ENCODE measurements around the gene EME1.
"Not testable (repeated sequence)": the region's sequence is repeated elsewhere in the genome, so short reads cannot be mapped to it uniquely, and the experiment has no call there.

The EME1 gene

GRCh38 chr17:50372758-50373556 lies at the start of gene EME1, which contains the start of gene MRPL27:
Gene EME1 (plus strand): TSS chr17:50373229. CDS start chr17:50375209, 1,980 bp downstream.
Gene MRPL27 (minus strand): TSS chr17:50373184. CDS start chr17:50373170, 14 bp downstream.
- H3K27ac ChIP-seq (ENCODE audit: low read depth, low read length) = peak within 1 kb of the TSS; percentile 93
- no peaks in the 10 kb centered on the region for H3K27me3 ChIP-seq (ENCODE audit: control insufficient read depth, insufficient read depth, low read length)
- peaks cover 5% of the 10 kb centered on the region for H3K4me1 ChIP-seq (ENCODE audit: control insufficient read depth, insufficient read depth, low read length)
- H3K36me3 ChIP-seq (ENCODE audit: control insufficient read depth, insufficient read depth, low read length) = peaks cover 14% of the 10 kb centered on the region
- H3K9ac ChIP-seq (ENCODE audit: low read length) = peak within 1 kb of the TSS; percentile 79
- H3K4me3 ChIP-seq (ENCODE audit: low read length) = peak within 1 kb of the TSS; percentile 98

- H3K27ac ChIP-seq (ENCODE audit: low read depth, low read length) = no peak overlapping the region
- H3K9ac ChIP-seq (ENCODE audit: low read length) = no peak overlapping the region
- H3K27me3 ChIP-seq (ENCODE audit: control insufficient read depth, insufficient read depth, low read length) = no peaks in the 10 kb centered on the region
- H3K4me1 ChIP-seq (ENCODE audit: control insufficient read depth, insufficient read depth, low read length) = no peaks in the 10 kb centered on the region
- no peaks in the 10 kb centered on the region for H3K36me3 ChIP-seq (ENCODE audit: control insufficient read depth, insufficient read depth, low read length)
- no peak overlapping the region for H3K4me3 ChIP-seq (ENCODE audit: low read length)
Measured at GRCh38 chr17:50325906-50326305, 47.1 kb upstream of the EME1 start.

- Histone ChIP-seq H3K36me3 (ENCODE audit: control insufficient read depth, insufficient read depth, low read length) (no peaks in the 10 kb centered on the region), H3K27ac (ENCODE audit: low read depth, low read length) (no peak overlapping the region), H3K4me1 (ENCODE audit: control insufficient read depth, insufficient read depth, low read length) (no peaks in the 10 kb centered on the region), H3K4me3 (ENCODE audit: low read length) (no peak overlapping the region), H3K27me3 (ENCODE audit: control insufficient read depth, insufficient read depth, low read length) (no peaks in the 10 kb centered on the region), H3K9ac (ENCODE audit: low read length) (no peak overlapping the region)
Measured at GRCh38 chr17:50326831-50327364, 46.1 kb upstream of the EME1 start.

GRCh38 chr17:50328363-50329325 lies 44.4 kb upstream of the EME1 start:
- no peak overlapping the region for H3K27ac ChIP-seq (ENCODE audit: low read depth, low read length)
- H3K36me3 ChIP-seq (ENCODE audit: control insufficient read depth, insufficient read depth, low read length) = no peaks in the 10 kb centered on the region

GRCh38 chr17:50329716-50330115 lies 43.3 kb upstream of the EME1 start:
- Histone ChIP-seq H3K9ac (ENCODE audit: low read length) (no peak overlapping the region), H3K4me3 (ENCODE audit: low read length) (no peak overlapping the region), H3K36me3 (ENCODE audit: control insufficient read depth, insufficient read depth, low read length) (no peaks in the 10 kb centered on the region), H3K27ac (ENCODE audit: low read depth, low read length) (no peak overlapping the region), H3K4me1 (ENCODE audit: control insufficient read depth, insufficient read depth, low read length) (no peaks in the 10 kb centered on the region), H3K27me3 (ENCODE audit: control insufficient read depth, insufficient read depth, low read length) (no peaks in the 10 kb centered on the region)

More at GRCh38 chr17:50328363-50329325, 44.4 kb upstream of the EME1 start:
- no peaks in the 10 kb centered on the region for H3K4me1 ChIP-seq (ENCODE audit: control insufficient read depth, insufficient read depth, low read length)
- no peak overlapping the region for H3K9ac ChIP-seq (ENCODE audit: low read length)
- no peak overlapping the region for H3K4me3 ChIP-seq (ENCODE audit: low read length)
- H3K27me3 ChIP-seq (ENCODE audit: control insufficient read depth, insufficient read depth, low read length) = no peaks in the 10 kb centered on the region

- H3K27ac ChIP-seq (ENCODE audit: low read depth, low read length) = no peak overlapping the region
Measured at GRCh38 chr17:50330151-50330775, 42.8 kb upstream of the EME1 start.

GRCh38 chr17:50331085-50331791 lies 41.8 kb upstream of the EME1 start:
- Histone ChIP-seq H3K27me3 (ENCODE audit: control insufficient read depth, insufficient read depth, low read length) (no peaks in the 10 kb centered on the region), H3K9ac (ENCODE audit: low read length) (no peak overlapping the region), H3K4me3 (ENCODE audit: low read length) (no peak overlapping the region), H3K36me3 (ENCODE audit: control insufficient read depth, insufficient read depth, low read length) (no peaks in the 10 kb centered on the region), H3K27ac (ENCODE audit: low read depth, low read length) (no peak overlapping the region), H3K4me1 (ENCODE audit: control insufficient read depth, insufficient read depth, low read length) (no peaks in the 10 kb centered on the region)

More at GRCh38 chr17:50330151-50330775, 42.8 kb upstream of the EME1 start:
- no peaks in the 10 kb centered on the region for H3K4me1 ChIP-seq (ENCODE audit: control insufficient read depth, insufficient read depth, low read length)
- H3K27me3 ChIP-seq (ENCODE audit: control insufficient read depth, insufficient read depth, low read length) = no peaks in the 10 kb centered on the region
- H3K9ac ChIP-seq (ENCODE audit: low read length) = no peak overlapping the region
- no peaks in the 10 kb centered on the region for H3K36me3 ChIP-seq (ENCODE audit: control insufficient read depth, insufficient read depth, low read length)
- H3K4me3 ChIP-seq (ENCODE audit: low read length) = no peak overlapping the region

- Histone ChIP-seq H3K36me3 (ENCODE audit: control insufficient read depth, insufficient read depth, low read length) (no peaks in the 10 kb centered on the region), H3K4me1 (ENCODE audit: control insufficient read depth, insufficient read depth, low read length) (no peaks in the 10 kb centered on the region), H3K27ac (ENCODE audit: low read depth, low read length) (no peak overlapping the region), H3K9ac (ENCODE audit: low read length) (no peak overlapping the region), H3K27me3 (ENCODE audit: control insufficient read depth, insufficient read depth, low read length) (no peaks in the 10 kb centered on the region), H3K4me3 (ENCODE audit: low read length) (no peak overlapping the region)
Measured at GRCh38 chr17:50332196-50332595, 40.8 kb upstream of the EME1 start.

GRCh38 chr17:50333291-50334057 lies 39.6 kb upstream of the EME1 start:
- not testable (repeated sequence) for H3K27ac ChIP-seq (ENCODE audit: low read depth, low read length); H3K9ac ChIP-seq (ENCODE audit: low read length); H3K4me3 ChIP-seq (ENCODE audit: low read length); H3K27me3 ChIP-seq (ENCODE audit: control insufficient read depth, insufficient read depth, low read length); H3K4me1 ChIP-seq (ENCODE audit: control insufficient read depth, insufficient read depth, low read length); H3K36me3 ChIP-seq (ENCODE audit: control insufficient read depth, insufficient read depth, low read length)

GRCh38 chr17:50337956-50338355 lies 35.1 kb upstream of the EME1 start:
- H3K27ac ChIP-seq (ENCODE audit: low read depth, low read length) = no peak overlapping the region
- H3K36me3 ChIP-seq (ENCODE audit: control insufficient read depth, insufficient read depth, low read length) = no peaks in the 10 kb centered on the region
- H3K4me3 ChIP-seq (ENCODE audit: low read length) = no peak overlapping the region
- H3K9ac ChIP-seq (ENCODE audit: low read length) = no peak overlapping the region
- H3K4me1 ChIP-seq (ENCODE audit: control insufficient read depth, insufficient read depth, low read length) = no peaks in the 10 kb centered on the region
- no peaks in the 10 kb centered on the region for H3K27me3 ChIP-seq (ENCODE audit: control insufficient read depth, insufficient read depth, low read length)

GRCh38 chr17:50338645-50339044 lies 34.4 kb upstream of the EME1 start:
- Histone ChIP-seq H3K27me3 (ENCODE audit: control insufficient read depth, insufficient read depth, low read length) (no peaks in the 10 kb centered on the region), H3K4me1 (ENCODE audit: control insufficient read depth, insufficient read depth, low read length) (no peaks in the 10 kb centered on the region), H3K27ac (ENCODE audit: low read depth, low read length) (no peak overlapping the region), H3K9ac (ENCODE audit: low read length) (no peak overlapping the region), H3K36me3 (ENCODE audit: control insufficient read depth, insufficient read depth, low read length) (no peaks in the 10 kb centered on the region), H3K4me3 (ENCODE audit: low read length) (no peak overlapping the region)
